ENCODE data around the gene EQTN. TPM values are rescaled to one million over a fixed set of nuclear protein-coding genes. Genes with fewer than 3 reads are reported as not detected.

The EQTN gene
- total and polyA plus RNA-seq, 10 of the 15 experiments (the other 5 are each of a cell fraction or from before 2014, with no cell fraction given) = not detected

DNA sequence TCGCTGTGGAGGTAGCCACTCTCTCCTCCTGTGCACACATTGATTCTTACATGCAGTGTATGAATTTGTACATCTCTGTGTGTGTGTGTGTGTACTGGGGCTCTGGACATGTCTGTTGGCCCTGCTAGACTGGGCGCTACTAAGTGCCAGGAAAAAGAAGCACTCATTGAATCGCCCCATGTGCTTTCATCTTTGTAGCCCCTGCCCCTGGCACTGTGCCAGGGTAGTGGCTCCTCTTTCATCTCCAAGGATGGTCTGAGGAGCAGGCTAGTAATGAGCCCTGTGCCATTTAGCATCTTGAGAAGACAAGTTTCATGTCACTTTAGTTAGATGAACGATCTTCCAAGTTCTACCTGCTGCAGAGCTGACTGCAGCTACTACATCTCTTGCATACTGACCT is 34.4 kb upstream of the EQTN start:
- TF ChIP-seq SRF (IDR thresholded peaks at IDR 0.05; ENCODE audit: low read depth in 2 of 2, low read length in 2 of 2) (no peak), WRNIP1 (IDR thresholded peaks at IDR 0.05; ENCODE audit: borderline replicate concordance, low read depth, low read length) (no peak), RBBP5 (conservative IDR thresholded peaks at IDR 0.05) (no peak), KLF5 (IDR thresholded peaks at IDR 0.05; ENCODE audit: partially characterized antibody) (no peak), BCL11A (IDR thresholded peaks at IDR 0.05; ENCODE audit: low read depth, low read length) (no peak), E2F8 (IDR thresholded peaks at IDR 0.05; ENCODE audit: low read depth, partially characterized antibody) (no peak)
- TF ChIP-seq, protein P1, sequence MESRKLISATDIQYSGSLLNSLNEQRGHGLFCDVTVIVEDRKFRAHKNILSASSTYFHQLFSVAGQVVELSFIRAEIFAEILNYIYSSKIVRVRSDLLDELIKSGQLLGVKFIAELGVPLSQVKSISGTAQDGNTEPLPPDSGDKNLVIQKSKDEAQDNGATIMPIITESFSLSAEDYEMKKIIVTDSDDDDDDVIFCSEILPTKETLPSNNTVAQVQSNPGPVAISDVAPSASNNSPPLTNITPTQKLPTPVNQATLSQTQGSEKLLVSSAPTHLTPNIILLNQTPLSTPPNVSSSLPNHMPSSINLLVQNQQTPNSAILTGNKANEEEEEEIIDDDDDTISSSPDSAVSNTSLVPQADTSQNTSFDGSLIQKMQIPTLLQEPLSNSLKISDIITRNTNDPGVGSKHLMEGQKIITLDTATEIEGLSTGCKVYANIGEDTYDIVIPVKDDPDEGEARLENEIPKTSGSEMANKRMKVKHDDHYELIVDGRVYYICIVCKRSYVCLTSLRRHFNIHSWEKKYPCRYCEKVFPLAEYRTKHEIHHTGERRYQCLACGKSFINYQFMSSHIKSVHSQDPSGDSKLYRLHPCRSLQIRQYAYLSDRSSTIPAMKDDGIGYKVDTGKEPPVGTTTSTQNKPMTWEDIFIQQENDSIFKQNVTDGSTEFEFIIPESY (IDR thresholded peaks at IDR 0.05) = no peak
- no peak for ATAC-seq
- no peak overlapping the region for H2AFZ ChIP-seq (ENCODE audit: control insufficient read depth, low read depth, low read length)
- no peak overlapping the region for H3K9ac ChIP-seq (ENCODE audit: control insufficient read depth, insufficient read depth, low read length)
- H4K20me1 ChIP-seq (ENCODE audit: control insufficient read depth, insufficient read depth) = no peaks in the 10 kb centered on the region
- H3K4me1 ChIP-seq (ENCODE audit: control insufficient read depth, insufficient read depth, low read length) = no peaks in the 10 kb centered on the region
- BruUV-seq (replicated peaks) = no TSS peak
- SMC1A ChIA-PET (ENCODE audit: uncharacterized antibody, unreplicated experiment) = interaction anchor here (0.6 to 6.2 kb wide), 12 partner anchors 8 to 952 kb away, joined by 3 to 91 read pairs (median 16); partner anchors contain the start of genes IFNK and MOB3B
- H3K79me2 ChIP-seq (ENCODE audit: control insufficient read depth, insufficient read depth, low read length) = no peaks in the 10 kb centered on the region
- no peaks in the 10 kb centered on the region for H3K36me3 ChIP-seq (ENCODE audit: control insufficient read depth in 2 of 2, insufficient read depth in 2 of 2, low read length in 1 of 2)
- RAD21 ChIA-PET (ENCODE audit: unreplicated experiment) = interaction anchor here (0.8 to 5.7 kb wide), 7 partner anchors 35 to 216 kb away, joined by 3 to 97 read pairs (median 20); partner anchors contain the start of gene MOB3B
- no peak for DNase-seq (ENCODE audit: low read depth, low spot score)
- H3K27me3 ChIP-seq (replicated peaks in 1 of 2; ENCODE audit: control insufficient read depth in 2 of 2, insufficient read depth in 2 of 2, low read length in 1 of 2) = no peaks in the 10 kb centered on the region
- 31% methylated on average over 4 of the region's 4 CpGs for WGBS (ENCODE audit: insufficient coverage, insufficient replicate concordance, low lambda C conversion rate, missing lambda C conversion rate)
- no peak for FAIRE-seq
- no peak overlapping the region for H3K4me3 ChIP-seq
- CTCF ChIA-PET = interaction anchor here (0.8 to 4.9 kb wide), 10 partner anchors 14 to 226 kb away, joined by 3 to 116 read pairs (median 12); partner anchors contain the start of gene MOB3B
- no peaks in the 10 kb centered on the region for H3K9me3 ChIP-seq (replicated peaks; ENCODE audit: control insufficient read depth, insufficient read depth, low read length)
- in situ Hi-C loops (cut with MboI) (loop anchor here (5.0 kb wide), 1 partner anchor 196 kb away; the partner anchor contains the start of gene MOB3B), intact Hi-C loops (cut with micrococcal nuclease; ENCODE audit: unreplicated experiment) (loop anchor here (5.0 to 10.0 kb wide), 2 partner anchors 396 to 743 kb away; no protein-coding TSS in a partner anchor)
- POLR2A ChIA-PET = no interaction called here
- no peak overlapping the region for H3K4me2 ChIP-seq (ENCODE audit: control insufficient read depth, insufficient read depth)
- no peak overlapping the region for H3K27ac ChIP-seq (ENCODE audit: control insufficient read depth, insufficient read depth)
